Choroid plexus epithelial cell (primary cell): ENCODE measurements around the gene PTPRK.

Source experiments
- DNase-seq: peaks from one replicate; pipeline ENCODE4 v3.0.0-alpha.2; 2010; ENCODE audit warnings: low read depth
- H3K4me3 ChIP-seq: 2 replicates; pipeline ENCODE4 v1.5.1; 2011; ENCODE audit warnings: low read depth, mild to moderate bottlenecking, control low read depth, low read length, moderate library complexity
- CTCF ChIP-seq: conservative IDR thresholded peaks from 2 replicates; pipeline ENCODE4 v1.5.1; 2011; ENCODE audit warnings: low read depth, mild to moderate bottlenecking, control low read depth, inconsistent platforms, low read length, moderate library complexity

Gene PTPRK

GRCh38 chr6:128097009-128097408 lies 423.4 kb downstream of the PTPRK start:
- TF ChIP-seq CTCF, result no peak
- no peak for DNase-seq
- no peak overlapping the region for H3K4me3 ChIP-seq

GRCh38 chr6:128095362-128095761 lies 425.0 kb downstream of the PTPRK start:
- no peak overlapping the region for H3K4me3 ChIP-seq
- DNase-seq, result no peak
- TF ChIP-seq CTCF, result no peak

GRCh38 chr6:128079021-128079420 lies 441.4 kb downstream of the PTPRK start:
- DNase-seq, result no peak
- no peak for TF ChIP-seq CTCF
- no peak overlapping the region for H3K4me3 ChIP-seq

GRCh38 chr6:128078276-128078675 lies 442.1 kb downstream of the PTPRK start:
- no peak overlapping the region for H3K4me3 ChIP-seq
- TF ChIP-seq CTCF, result no peak
- no peak for DNase-seq

GRCh38 chr6:128076843-128077242 lies 443.6 kb downstream of the PTPRK start:
- no peak for TF ChIP-seq CTCF
- DNase-seq, result no peak
- no peak overlapping the region for H3K4me3 ChIP-seq

- no peak overlapping the region for H3K4me3 ChIP-seq
- no peak for TF ChIP-seq CTCF
- DNase-seq, result no peak
Observed at GRCh38 chr6:128074567-128074966, 445.8 kb downstream of the PTPRK start.

GRCh38 chr6:128073389-128073788 lies 447.0 kb downstream of the PTPRK start:
- TF ChIP-seq CTCF, result no peak
- H3K4me3 ChIP-seq, result no peak overlapping the region
- peak; percentile 37 for DNase-seq
